HPDE6-E6E7 (cell line): ENCODE data around the gene CABLES2.

Experiments used
- DNase-seq: peaks from one replicate; pipeline ENCODE4 v3.0.0; 2011; ENCODE audit warnings: missing footprints; ENCODE audit errors: extremely low spot score

CABLES2 gene

GRCh38 chr20:62372042-62372993, 34.8 kb downstream of the CABLES2 start:
- no peak for DNase-seq

GRCh38 chr20:62371588-62372041, 35.5 kb downstream of the CABLES2 start:
- DNase-seq = no peak

- DNase-seq = no peak
Measured at GRCh38 chr20:62370807-62371587, 36.1 kb downstream of the CABLES2 start.

- no peak for DNase-seq
Measured at GRCh38 chr20:62370115-62370806, 36.8 kb downstream of the CABLES2 start.

GRCh38 chr20:62369815-62370114, 37.3 kb downstream of the CABLES2 start:
- DNase-seq = no peak

- peak; percentile 81 for DNase-seq
Measured at GRCh38 chr20:62368976-62369814, 37.9 kb downstream of the CABLES2 start.

- DNase-seq = no peak
Measured at GRCh38 chr20:62368392-62368975, 38.6 kb downstream of the CABLES2 start.

GRCh38 chr20:62367633-62368391, 39.3 kb downstream of the CABLES2 start:
- DNase-seq = no peak

- DNase-seq = no peak
Measured at GRCh38 chr20:62367136-62367632, 39.9 kb downstream of the CABLES2 start, which contains the start of gene LAMA5. TSS of gene LAMA5 (minus strand) at chr20:62367312. CDS start at chr20:62367245, 67 bp downstream.

GRCh38 chr20:62366370-62367135, 40.5 kb downstream of the CABLES2 start:
- no peak for DNase-seq

GRCh38 chr20:62365814-62366369, 41.2 kb downstream of the CABLES2 start:
- DNase-seq = peak; percentile 91

GRCh38 chr20:62364911-62365736, 42.0 kb downstream of the CABLES2 start:
- no peak for DNase-seq

- DNase-seq = no peak
Measured at GRCh38 chr20:62363920-62364851, 42.9 kb downstream of the CABLES2 start.

- no peak for DNase-seq
Measured at GRCh38 chr20:62362991-62363919, 43.8 kb downstream of the CABLES2 start.

- DNase-seq = no peak
Measured at GRCh38 chr20:62362590-62362940, 44.5 kb downstream of the CABLES2 start.
